ENCODE data around the gene APOL2.
"Not testable (repeated sequence)": the region's sequence is repeated elsewhere in the genome, so short reads cannot be mapped to it uniquely, and the experiment has no call there.

APOL2 gene

DNA sequence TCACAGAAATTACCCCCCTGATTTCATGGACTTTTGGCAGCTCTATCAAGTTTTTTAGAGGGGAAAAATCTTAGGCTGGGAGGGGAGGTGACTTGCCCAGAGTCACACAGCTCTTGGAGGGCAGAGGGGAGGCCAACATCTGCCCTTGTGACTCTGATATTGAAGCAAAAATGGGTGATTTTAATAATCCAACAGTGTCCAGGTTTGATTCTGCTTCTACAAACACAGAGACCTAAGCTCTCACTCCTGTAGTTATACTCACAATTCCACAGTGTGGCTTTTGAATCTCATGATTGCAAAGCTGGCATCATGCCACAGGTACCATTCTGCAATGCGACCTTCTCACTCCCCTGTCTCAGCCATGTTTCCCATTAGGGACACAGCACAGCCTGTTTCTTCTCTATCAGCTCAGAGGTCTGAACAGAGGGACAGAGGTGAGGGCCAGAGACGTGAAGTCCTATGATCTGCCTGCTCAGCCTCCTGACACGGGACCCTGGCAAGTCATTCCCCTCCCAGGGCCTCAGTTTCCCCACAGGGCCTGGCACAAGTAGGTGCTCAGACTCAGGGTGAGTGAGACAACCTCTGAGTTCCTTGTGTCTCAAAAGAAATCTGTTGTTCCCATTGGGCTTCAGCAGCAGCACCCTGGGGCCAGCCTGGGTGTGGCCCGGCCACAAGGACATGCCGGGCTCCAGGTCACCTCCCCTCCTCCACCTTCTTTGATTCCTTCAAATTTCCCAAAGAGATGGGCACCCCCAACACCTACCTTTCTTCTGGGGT is 766 bp downstream of the APOL2 start:
- DNase-seq (ENCODE audit: low spot score) = no peak

DNA sequence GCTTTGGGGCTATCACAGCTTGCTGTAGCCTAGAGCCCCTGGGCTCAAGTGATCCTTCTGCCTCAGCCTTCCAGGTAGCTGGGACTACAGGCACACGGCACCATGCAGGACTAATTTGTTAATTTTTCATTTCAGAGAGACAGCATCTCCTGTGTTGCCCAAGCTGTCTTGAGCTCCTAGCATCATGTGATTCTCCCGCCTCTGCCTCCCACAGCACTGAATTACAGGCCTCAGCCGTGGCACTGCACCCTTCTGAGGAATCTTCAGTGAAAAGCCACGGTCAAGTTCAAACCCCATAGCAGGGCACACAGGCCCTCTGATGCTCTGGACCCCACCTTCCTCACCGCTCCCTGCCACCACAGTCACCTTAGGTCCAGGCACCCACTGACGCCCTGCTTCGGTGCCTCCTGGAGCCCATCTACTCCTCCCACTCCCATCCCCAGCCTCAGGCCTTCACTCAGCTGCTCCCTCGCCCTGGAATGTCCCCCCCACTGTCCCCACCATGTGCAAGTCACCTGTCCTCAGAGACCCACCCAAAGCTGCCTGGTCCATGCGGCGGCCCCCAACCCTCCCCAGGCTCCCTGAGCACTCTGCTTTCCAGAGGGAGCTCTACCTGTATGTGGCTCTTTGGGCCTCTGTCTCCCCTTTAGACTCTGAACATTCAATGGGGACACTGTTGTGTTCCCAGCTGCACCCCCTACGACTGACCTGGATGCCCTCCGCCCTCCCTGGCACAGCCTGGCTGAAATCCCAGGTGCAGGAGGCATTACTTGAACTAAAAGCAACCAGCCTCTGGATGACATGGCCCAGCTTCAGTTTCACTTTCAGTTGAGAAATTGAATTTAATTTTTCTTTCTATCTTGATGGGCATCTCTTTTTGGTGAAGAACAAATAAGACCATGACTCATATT is 1.6 kb downstream of the APOL2 start:
- DNase-seq (ENCODE audit: low spot score) = no peak

DNA sequence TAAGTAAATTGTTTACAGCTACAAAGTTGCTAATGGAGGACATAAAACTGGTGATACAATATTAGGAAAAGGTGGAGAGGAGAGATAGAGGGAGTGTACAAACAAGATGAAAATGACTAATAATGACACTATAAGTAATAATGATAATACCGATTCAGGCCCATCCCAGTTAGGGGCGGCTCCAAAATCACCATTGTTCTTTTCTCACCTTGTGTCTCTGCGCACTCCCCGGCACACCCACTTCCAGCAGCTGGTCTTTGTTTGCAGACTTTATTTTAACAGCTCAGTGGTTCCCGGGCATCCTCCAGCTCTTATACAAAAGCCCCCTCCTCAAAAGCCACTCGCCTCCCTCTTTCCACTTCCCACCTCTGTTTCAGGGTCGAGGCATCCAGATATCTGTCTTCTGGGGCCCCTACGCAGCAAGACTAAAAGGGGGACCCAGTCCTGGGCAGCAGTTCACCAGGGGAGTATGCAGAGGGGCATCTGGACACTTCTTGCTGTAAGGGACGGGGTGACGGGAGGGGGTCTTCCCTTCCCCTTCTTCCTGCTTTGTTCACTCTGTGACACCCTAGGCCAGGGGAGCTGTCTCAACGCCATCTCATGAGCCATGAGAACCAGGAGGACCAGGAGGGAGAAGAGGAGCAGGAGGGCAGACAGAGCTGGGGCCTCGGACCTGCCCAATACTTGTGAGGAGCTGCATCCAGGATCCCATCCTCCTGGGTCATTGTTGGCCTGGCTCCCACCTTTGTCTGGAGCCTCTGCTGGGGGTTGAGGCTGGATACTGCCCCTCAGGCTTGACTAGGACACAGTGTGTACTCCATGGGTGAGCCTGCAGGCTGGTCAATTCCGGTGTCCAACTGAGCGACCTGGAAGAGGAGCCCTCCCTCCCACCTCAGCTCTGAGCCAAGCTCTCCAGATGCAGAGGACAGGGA is 2.7 kb downstream of the APOL2 start:
- DNase-seq (ENCODE audit: low spot score) = no peak

DNA sequence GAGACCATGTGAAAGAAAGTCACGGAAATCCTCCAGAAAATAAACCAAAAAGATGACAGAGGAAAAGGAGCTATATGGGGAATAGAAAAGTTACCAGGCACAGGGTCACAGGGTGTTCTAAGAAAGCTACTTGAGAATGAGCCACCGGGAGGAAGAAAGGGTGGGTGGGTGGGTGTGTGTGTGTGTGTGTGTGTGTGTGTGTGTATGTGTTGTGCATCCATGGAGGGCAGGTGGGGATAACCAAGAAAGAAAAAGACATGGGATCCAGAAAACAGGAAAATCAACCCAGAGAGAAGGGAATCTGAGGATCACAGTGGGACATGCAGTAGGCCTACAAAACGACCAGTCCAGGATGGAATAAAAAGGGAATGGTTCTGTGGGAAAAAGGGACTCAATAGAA is 3.7 kb downstream of the APOL2 start:
- no peak for DNase-seq (ENCODE audit: low spot score)

DNA sequence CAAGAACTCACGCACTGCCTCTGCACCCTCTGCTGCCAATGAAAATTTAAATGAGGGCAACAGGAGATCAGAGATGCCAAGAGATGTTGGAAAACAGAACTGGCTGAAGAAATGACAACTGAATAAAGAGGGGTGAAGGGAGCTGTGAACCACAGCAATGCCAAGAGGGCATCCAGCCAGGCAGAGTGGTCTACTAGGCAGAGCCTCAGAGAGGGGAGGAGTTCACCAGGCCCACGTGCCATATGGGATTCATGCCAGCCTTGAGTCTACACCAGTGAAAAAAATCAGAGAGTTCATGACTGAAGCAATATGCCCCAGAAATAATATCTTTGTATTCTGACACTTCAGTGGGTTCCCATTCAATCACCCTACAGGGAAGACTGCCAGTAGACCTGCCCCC is 4.4 kb downstream of the APOL2 start:
- no peak for DNase-seq (ENCODE audit: low spot score)

DNA sequence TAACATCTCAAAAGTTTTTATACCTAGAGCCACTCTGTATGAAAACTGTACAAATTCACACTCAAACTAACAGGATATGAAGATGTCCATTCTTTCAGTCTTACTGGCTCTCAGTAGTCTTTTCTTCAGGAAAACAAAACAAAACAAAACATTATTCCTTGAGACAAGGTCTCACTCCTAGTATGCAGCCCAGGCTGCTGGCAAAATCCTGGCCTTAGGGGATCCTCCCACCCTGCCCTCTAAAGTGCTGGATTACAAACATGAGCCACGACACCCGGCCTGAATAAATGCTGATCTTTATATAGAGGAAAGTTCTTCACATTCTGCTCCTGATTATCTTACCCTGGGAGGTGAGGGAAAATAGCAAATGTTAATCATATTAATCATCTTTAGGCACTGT is 5.1 kb downstream of the APOL2 start:
- DNase-seq (ENCODE audit: low spot score) = no peak

DNA sequence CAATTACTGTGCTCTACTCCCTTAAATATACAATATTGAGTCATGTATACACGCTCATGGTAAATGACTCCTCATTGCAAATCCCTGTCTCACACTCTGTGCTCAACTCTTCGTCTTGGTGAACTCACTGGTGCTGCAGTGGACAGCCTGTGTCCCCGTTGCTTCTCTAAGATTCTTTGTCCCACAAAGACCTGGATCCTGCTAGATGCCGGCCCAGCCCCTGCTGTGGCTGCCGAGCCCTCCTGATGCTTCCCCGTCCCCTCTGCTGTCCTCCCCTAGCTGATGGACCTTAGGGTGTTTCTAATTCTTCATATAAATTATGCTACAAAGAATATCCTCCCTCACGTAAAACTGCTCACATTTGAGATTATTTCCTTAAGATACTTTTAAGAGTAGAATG is 5.5 kb downstream of the APOL2 start:
- no peak for DNase-seq (ENCODE audit: low spot score)

DNA sequence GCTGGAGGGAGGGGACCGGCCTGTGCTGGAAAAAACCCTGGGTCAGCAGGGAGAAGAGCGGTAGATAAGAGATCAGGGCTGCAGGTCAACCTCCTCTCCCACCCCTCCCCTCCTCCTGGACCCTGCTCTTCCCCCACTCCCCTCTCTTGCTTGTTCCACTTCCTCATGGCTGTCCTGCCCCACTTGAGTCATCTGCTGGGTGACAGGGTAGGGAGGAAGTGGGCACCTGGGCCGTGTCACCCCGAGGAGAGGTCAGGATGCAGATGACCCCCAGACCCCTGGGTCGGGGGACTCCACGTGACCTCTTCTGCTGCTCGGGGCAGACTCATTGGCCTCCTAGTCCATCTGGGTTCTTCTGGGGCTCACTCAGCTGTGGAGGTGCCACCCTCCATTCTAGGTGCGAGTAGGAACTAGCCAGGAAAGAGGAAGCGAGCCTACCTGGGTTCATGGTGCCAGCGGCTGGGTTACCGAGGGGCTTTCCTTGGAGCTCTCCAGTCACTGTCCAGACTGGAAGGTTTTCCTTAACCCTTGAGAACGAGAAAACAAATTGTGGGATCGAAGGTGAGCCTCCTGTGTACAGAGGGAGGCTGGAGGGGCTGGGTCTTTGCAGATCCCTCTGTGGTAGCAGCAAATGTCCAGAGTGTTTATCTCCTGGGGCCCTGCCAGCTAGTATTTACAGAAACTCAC is 6.5 kb downstream of the APOL2 start:
- DNase-seq (ENCODE audit: low spot score) = no peak

DNA sequence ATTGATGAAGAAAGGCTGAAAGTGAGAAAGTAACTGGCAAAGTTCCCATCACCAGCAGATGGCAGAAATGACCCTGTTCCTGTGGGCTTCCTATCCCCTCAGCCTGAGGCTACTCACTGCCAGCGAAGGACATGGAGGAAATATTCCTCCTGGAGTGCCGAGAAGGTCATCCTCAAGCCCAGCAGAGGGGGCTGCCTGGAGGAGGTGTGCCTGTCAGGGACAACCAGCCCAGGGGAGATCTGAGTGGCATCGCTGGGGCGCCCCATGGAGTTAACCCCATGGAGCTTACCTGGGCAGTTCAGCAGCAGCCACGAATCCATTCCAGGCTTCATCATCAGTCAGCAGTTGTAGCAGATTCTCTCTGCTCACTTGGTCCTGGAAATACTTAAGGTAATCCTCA is 8.3 kb downstream of the APOL2 start:
- DNase-seq (ENCODE audit: low spot score) = not testable (repeated sequence)

DNA sequence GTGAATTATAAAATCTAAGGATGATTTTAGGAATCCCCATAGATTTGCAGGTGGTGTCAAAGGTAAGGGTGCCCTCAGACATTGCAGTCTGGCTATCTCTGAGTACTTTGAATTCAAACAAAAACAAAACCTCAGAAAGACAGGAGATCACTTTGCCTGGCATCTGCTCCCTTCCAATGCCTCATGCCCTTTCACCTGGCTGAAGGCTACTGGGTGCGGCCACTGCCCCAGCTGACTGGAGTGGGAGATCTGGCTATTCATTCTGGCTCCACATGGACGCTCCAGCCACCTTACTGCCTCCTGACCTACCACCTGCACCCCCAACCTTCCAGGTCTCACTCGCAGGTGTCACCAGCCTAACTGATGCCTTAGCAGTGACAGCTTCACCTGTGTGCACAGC is 9.7 kb downstream of the APOL2 start:
- not testable (repeated sequence) for DNase-seq (ENCODE audit: low spot score)

DNA sequence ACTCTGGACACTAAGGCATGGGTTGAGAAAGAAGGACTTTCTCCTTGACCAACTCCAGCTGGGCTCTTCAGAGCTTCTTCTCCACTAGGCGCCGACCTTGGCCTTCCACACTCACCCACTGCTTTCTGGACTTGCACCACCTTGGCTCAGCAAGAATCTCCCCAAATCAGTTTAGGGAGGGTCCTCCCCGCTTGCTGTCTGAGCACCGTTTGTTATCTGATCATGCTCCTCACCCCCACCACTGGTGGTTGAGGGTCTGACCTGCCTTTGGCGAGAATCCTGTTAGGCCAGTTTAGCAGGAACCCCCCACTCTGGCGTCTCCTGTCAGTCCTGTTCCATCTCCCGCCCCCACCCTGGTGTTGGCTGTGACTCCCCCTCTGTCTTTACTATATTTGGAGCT is 10.4 kb downstream of the APOL2 start:
- DNase-seq (ENCODE audit: low spot score) = no peak

DNA sequence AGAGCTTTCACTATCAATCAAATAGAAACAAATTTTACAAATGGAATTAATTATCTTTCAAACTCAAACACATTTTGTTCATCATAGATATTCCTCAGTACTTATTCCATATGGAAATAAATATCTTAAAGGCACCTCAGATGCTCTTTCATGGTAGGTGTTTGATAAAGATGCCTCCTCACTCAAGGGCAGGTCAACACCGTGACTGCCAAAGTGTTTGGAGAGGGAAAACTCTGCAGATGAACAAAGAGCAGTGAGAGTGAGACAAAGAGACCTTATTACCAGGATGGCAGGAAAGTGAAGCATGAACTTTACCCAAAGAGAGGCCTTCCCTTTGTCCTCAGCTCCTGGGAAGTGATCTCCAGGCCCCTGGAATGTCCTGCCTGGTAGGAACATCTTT is 11.0 kb downstream of the APOL2 start:
- not testable (repeated sequence) for DNase-seq (ENCODE audit: low spot score)

DNA sequence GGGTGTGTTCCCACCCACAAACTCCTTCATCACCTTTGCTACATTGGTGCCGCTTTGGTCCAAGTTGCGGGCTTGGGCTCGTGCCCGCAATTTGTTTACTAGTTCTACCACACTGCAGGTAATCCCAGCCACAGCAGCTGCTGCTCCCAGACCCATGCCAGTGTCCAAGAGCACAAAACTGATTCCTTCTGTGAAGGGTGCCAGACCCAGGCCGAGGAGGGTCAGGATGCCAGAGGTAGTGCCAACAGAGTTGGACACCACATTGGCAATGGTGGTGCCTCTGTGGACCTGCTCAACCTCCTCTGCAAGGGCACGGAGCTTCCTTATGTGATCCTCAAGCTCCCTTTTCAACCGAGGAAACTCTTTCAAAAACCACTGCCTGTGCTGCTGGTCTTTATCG is 11.5 kb downstream of the APOL2 start:
- DNase-seq (ENCODE audit: low spot score) = no peak

DNA sequence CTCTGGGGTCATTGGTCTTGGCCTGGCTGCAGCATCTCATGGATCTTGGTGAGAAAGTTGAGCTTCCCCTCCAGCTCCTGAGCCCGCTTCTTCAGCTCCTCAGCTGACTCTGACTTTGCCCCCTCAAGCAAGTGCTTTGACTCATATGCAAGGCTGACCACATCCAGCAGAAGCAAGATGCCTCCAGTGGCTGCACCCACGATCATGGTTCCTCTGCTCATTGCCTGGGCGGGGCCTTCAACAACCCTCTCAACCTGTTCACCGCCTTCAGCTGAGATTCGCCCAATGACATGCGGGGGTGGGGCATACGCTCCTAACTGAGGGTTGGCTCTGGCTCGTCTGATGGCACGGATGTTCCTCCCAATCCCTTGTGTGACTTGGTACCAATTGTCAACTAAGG is 11.9 kb downstream of the APOL2 start:
- DNase-seq (ENCODE audit: low spot score) = no peak

DNA sequence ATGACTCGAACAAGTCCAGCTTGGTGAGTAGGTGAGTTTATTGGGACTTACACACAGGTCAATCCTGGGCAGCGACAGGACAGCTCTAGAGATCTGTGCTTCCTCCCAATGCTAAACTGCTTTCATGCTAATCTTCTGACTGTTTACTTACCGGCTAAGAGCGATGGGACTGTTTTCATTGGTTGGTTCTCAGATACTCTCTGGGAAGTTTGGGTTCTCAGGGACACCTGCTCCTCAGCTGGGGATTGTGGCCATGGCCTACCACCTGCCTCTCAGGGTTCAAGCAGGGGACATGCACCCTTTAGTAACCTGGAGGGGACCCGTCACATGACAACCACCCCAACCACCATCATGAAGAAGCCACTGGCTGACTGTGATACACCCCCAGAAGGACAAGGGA is 13.1 kb downstream of the APOL2 start:
- no peak for DNase-seq (ENCODE audit: low spot score)

DNA sequence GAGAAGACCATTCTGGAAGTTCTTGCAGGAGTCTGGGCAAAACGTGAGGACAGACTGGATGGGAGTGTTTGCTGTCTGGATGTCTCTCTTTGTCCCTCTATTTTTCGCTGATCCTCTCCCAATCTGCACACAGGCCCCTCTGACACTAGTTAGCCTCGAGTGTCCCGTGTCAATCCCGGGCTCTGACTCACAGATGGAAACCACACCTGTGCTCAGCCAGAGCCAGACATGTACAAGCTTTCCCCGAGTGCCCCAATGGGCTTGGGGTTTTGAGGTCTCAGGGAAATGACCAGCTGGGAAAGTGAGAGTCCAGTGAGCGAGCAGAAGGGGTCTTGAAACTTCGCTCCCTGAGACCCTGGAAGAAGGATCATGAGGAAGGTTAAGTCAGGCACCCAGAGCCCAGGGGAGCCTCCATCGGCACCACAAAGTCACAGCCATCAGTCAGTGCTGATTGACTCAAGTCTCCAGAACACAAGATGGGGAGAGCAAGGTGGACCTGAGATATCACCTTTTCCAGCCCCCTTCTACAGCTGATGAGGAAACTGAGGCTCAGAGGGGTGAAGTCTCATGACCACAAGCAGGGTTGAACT is 13.9 kb downstream of the APOL2 start:
- DNase-seq (ENCODE audit: low spot score) = no peak

DNA sequence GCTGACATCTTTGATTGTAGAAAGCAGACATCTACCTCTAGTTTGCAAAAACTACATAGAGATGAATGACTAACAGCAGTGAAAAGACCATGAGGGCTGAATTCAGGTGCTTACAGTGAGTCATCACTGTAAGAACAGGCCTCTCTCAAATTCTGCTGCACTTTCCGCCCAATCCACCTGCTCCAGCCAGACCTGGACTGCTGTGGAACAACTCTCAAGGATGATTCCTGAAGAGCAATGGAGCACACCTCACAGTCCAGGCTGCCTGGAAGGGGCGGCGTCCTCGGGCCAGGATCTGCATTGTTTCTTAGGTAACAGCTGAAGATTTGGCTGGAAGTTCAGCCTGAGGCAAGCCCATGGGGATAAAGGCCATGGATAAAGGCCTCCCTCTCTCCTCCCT is 15.1 kb downstream of the APOL2 start:
- no peak for DNase-seq (ENCODE audit: low spot score)

DNA sequence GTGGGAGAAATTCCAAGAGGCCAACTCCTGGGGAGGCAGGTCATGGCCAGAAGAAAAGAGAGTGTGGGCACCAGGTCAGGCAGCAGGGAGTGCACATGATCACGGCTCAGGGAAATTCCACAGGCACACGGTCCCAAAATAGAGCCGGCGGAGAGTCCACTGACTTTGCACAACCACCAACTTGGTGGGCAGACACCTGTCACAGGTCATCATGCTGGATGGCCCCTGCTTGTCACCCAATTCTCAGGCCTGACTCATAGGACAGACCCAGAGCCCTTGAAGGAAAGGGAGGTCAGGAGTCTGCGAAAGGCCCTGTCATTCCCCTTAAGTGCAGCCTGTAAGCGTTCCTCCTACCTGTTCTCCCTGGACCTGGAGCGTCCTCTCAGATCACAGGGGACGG is 15.8 kb downstream of the APOL2 start:
- no peak for DNase-seq (ENCODE audit: low spot score)

DNA sequence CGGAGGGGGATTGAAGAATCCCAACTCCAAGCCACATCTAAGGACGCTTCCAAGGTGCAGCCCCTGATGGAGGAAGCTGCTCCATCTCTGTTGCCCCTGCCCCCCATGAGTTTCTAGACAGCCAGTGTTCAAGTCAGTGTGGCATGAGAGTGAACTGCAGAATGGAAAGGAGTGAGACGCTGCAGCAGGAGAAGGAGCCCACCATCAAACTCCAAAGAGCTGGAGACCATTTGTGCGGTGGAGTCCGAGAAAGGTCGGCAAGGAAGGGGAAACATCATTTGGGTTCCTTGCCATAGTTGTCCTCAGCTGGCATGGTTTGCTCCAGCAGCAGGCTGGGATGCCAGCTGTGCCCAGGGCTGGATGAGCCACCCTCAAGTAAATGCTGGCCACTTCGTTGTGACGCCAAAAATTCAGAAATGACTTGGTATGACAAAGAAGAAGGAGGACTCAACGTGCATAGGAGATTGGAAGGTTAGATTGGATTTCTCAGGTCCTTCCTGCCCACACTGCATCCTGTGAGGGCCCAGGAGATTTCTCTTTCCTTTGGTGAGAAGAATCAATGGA is 16.4 kb downstream of the APOL2 start:
- no peak for DNase-seq (ENCODE audit: low spot score)

DNA sequence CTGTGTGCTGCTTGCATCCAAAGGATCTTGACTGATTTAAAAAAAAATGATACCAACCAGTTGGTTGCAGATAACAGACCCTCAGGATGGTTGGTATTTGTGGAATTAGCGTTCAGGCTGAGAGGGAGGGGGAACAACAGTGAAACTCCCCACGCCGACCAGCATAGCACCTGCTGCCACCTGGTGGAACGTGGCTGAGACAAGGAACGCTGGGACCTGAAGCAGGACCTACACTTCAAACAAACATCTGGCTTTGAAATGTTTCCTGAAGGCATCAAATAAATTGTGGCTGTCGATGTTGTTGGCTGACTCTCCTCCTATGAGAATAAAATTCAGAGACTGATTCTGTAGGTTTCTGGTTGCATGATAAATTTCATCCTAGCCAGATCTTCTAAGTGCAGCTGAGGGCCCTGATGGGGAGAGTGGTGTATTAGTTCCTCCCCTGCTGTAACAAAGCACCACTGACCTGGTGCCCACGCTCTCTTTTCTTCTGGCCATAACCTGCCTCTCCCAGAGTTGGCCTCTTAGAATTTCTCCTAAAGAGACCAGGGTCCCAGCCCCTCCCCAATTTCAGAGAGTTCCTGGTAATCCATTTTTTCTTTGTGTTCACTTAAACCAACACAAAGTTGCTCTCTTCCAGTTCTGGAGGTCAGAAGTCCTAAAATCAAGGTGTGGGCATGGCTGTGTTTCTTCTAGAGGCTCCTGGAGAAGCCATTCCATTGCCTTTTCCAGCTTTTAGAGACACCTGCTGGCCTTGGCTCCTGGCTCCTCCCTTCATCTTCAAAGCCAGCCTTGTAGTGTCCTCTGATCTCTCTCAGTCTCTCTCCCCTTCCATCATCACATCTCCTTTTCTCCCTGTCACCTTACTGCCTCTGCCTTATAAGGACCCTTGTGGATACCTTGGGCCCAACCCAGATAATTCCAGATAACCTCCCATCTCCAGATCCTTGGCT is 17.3 kb downstream of the APOL2 start:
- no peak for DNase-seq (ENCODE audit: low spot score)

Data from hepatic stellate cell (primary cell).